HS-27A (cell line): ENCODE results near the gene AQP3.
"Not testable (repeated sequence)": the region's sequence is repeated elsewhere in the genome, so short reads cannot be mapped to it uniquely, and the experiment has no call there.

Experiments
- DNase-seq: peaks from one replicate; pipeline ENCODE4 v3.0.0-alpha.2; 2012; ENCODE audit warnings: low read depth, missing footprints

Gene AQP3

GRCh38 chr9:33464045-33464636, 16.7 kb upstream of the AQP3 start:
- no peak for DNase-seq

DNA sequence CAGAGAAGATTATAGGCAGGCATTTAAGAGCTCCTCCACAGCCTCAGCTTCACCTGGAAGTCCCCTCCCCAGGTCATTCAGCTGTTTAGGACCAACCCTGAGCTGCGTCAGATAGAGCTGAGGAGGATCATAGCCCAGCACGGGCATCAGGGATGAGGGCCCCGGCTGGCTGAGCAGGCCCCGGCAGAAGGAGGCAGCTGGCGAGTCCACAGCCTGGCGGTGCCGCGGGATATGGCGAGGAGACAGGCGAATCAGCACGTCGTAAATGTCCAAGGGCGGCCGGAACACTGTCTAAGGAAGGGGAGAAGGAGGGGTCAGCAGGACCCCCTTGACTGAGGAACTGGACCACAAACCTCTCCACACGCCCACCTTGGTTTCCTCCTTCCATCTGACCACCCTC, 15.8 kb upstream of the AQP3 start:
- no peak for DNase-seq

DNA sequence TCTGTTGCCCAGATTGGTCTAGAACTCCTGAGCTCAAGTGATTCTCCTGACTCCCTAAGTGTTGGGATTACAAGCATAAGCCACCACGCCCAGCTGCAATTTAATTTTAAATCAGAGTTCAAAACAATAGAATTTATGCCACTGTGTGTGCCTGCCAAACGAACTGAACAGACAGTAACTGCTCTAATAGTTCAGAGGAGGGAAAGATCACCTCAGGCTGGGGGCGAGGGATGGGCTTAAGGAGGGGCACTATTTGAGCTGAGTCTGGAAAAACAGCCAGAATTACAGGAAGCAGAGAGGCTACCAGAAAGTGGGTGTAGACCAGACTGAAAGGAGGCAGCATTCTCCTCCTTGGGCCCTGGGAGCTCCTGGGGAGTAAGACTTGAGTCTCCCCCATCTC, 14.1 kb upstream of the AQP3 start:
- DNase-seq = no peak

- no peak for DNase-seq
These were observed 13.5 kb upstream of the AQP3 start for GRCh38 chr9:33460854-33461253.

DNA sequence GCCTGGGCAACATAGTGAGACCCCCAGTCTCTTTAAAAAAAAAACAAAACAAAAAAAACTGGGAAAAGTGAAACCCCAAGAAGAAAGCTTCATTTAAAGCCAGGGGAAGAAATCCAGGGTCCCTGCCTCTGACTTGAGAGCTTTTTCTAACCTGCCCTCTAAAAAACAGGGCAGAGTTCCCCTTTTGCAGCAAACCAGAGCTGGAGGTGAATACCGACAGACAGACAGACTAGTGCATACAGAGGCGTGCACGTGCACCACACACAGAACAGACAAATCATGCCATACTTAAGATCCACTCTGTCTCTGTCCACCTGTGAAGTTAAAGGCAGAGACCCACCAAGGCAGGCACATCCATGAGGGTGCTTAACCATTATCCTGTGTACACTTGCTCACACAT, 11.7 kb upstream of the AQP3 start:
- DNase-seq = no peak

DNA sequence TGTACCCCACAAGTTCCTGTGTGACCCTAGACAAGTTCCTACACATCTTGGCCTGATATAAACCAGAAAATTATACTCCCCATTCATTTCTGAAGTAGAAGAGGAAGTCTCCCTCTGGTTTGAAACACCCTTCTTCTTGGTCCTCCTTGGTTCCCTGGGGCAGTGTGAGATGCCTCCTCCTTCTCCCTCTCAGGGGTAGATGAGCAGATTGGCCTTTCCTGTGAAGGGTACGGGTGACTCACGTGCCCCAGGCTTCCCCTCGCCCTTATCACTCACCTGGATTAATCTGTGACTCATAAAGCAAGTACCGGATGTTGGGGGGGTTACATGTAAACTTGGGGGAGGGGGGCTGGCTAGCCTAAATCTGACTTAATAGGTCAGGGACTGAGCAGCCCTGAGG, 11.1 kb upstream of the AQP3 start:
- no peak for DNase-seq

DNA sequence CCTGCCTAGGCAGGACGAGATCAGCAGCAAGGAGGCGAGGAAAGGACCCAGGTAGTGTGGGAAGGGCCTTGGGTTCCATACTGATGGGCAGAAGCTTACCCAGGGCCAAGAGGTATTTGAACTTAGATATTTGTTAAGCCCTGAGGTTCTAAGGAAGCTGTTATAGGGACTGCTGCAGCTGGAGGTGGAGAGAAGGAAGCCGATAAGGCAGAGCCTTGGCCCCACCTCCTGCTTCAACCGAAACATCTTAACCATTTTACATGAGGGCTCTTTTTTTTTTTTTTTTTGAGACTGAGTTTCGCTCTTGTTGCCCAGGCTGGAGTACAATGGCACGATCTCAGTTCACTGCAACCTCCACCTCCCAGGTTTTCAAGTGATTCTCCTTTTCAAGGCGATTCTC, 8.6 kb upstream of the AQP3 start:
- no peak for DNase-seq

DNA sequence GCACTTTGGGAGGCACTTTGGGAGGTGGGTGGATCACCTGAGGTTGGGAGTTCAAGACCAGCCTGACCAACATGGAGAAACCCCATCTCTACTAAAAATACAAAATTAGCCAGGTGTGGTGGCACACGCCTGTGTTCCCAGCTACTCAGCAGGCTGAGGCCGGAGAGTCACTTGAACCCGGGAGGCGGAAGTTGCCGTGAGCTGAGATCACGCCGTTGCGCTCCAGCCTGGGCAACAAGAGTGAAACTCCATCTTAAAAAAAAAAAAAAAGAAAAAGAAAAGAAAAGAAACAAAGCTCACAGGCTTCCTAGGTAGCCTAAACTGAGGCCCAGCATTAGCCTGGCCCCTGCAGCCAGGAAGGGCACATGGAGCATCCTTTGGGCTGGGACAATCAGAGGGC, 8.1 kb upstream of the AQP3 start:
- DNase-seq = not testable (repeated sequence)

GRCh38 chr9:33454661-33455026, 7.3 kb upstream of the AQP3 start:
- not testable (repeated sequence) for DNase-seq

DNA sequence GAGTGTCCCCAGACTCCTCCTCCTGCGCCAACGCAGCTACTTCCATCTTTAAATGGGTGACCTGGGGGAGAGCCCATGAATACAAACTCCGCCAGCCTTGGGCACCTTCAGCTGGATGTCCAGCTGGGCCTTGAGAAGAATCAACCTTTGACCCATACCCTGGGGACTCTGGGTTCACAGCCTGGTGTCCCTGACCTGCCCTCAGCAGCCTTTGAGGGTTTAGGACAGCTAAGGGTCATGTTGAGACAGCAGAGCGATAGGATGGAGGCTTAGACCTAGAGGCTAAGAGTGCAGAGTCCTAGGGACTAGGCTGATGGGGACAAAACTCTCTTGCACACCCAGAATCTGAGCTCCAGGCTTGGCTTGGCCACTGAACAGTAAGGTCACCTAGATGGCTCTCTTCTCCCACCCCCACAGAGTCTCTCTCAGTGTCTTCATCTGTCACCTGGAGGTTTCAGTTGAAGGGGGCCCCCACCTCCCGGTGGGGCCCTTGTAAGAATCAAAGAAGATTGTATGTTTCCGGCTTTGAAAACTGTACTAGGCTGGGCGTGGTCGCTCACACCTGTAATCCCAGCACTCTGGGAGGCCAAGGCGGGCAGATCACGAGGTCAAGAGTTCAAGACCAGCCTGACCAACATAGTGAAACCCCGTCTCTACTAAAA, 6.7 kb upstream of the AQP3 start:
- no peak for DNase-seq

DNA sequence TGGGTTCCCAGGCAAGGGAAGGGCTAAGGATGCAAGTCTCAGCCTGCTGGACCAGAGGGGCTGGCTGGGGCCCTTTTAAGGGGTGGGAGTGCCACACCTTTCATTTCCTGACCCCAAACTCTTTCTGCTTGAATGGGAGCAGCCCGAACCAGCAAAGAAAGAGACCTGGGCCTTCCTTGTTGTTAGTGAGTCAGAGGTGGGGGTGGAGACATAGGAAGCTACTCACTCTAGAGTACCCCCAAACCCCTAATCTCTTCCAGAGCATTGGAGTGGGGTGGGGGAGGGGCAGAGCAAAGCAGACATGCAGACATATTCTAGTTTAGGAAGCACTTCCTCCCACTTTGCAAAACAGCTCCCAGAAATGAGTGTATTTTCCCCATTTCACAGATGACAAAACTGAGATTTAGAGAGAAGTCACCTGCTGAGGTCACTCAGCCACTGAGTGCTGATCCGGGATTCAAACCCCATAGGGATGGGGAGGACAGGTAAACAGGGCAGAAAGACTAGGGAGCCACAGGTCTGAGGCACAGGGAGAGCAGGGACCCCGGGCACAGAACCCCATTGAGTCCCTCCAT, 6.0 kb upstream of the AQP3 start:
- no peak for DNase-seq

DNA sequence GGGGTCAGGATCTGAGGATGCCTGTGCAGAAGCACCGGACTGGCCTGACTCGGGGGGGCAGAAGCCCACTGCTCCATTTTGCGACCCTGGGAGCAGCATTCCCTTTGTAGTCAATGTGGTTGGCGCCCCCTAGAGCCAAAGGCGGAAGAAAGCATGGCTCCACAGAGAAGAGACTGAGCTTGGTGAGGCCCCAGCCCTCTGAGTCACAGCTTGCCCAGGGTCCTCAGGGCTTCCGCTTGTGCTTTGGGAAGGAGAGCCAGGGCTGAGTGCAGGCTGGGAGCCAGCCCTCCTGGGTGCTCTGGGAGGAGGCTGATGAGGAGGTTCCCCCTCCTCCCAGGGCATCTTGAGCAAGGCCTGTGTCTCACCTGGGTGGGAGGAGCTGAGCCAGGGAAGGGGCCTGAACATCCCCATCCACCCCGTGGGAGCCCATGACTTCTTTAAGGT, 5.5 kb upstream of the AQP3 start:
- peak; percentile 83 for DNase-seq

DNA sequence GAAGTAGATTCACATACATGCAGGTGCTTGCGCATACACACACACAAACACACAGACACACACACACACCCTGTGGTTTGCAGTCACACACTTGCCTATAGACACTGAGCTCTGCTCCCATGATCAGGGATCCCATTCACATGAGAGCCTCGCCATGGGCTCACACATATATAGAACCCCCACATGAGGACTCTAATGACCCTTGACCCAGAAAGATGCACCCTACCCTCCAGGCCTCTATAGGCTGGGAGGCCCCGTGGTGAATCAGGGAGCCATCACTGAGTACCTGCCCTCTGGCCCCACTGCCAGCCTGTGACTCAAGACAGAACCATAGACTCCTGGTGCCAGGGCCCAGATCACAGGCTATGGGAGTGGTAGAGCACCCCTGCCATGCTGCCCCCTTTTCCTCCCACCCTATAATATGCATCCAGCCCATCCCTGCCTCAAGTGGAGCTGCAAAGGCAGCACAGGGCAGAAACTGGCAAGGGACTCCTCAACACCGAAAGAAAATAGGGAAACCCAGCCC, 3.3 kb upstream of the AQP3 start:
- no peak for DNase-seq

- DNase-seq = no peak
These were observed 2.3 kb upstream of the AQP3 start for GRCh38 chr9:33449715-33450114.

DNA sequence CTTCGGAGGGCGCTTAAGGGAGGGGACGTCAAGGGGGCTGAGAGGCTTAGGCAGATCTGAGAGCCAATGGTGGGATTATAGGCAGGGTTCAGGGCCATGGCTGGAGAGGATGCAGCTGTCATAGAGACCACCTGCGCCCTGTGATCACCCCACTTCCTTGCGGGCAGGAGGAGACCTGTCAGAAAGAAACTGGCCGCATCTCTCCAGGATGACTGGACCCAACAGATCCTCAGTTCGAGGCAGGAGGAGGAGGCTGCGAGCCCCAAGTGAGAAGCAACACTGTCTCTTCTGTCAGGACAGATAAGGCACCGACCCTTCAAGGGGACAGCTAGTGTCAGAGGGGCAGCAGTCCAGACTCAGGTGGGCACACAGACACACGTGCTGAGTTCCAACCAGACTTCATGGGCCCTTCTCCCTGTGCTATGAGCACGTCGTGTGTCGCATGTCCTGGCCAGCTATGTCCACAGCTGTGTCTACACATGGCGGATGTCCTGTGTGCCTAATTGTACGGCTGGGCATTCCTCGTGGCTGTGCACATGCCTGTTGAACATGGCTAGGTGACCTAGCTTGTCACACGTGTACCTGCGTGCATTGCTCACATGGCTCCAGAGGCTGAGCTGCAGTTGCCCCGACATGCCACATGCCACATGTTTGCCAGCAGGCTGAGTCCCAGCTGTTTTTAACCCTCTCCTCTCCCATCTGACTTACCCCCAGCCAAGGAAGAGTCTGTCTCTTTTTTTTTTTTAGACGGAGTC, 583 bp upstream of the AQP3 start:
- no peak for DNase-seq

DNA sequence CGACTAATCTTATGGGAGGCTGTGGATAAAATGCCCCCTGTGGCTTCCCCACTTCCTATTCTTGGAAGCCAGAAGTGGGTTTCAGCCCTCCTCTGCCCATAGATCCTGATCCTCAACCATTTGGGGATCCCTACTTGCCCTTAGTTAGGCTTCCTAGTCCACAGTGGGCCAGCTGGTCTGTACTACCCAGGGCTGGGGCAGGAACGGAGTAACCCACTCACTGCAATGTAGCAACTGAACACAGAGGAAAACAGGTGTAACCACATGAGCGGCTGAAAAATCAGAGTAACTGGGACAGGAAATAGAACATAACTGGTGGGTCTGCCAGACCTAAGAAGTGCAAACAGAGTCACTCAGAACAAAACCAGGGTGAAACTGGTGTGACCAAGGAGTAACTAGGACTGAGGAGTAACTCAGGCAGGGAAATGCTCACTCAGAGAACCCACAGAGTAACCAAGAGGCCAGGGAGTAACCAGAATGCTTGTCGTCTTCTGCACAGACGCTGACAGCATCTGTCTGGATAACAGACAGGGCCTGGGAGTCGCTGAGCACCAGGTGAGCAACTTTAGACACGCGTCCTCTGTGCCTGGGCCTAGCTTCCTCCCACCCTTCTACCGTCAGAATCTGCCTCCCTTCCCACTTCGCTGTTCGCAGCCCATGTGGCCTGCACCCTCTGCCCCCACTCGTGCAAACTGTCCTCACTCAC, 1.0 kb downstream of the AQP3 start:
- no peak for DNase-seq

DNA sequence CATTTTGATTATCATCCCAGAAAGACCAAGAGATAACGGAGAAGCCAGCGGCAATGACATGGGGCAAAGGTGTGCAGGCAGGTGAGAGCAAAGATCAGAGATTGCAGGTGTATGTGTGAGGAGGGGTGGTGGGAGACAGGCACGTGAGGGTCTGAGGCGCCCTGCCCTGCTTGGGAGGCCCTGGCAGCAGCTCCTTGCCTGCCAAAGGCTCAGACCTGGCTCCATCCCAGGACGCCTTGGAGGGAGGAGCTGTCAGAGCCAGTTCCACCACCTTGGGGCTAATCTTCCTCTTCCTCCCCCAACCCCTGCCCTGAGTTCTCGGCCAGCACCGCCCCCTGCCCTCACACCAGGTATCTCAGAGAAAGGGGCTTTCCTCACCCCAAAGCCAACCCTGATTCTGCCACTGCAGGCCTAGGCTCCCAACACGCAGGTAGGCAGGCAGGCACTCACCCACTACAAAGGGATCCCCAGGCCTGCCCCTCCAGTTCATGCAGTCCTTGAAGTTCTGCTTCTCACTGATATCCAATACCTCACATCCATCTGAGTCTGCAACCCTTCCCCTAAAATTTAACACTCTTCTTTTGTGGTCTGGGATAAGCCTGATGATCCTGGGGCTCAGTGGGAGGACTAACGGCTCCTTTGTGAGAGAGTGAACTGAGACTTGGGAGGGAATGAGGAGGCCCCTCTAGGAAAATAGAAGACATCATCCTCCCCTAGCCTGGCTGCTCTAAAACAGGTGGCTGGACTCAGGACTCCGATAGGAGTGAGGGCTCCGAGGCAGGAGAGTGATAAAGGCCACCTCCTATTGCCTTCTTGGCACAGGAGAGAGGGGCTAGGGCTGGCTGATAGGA, 1.8 kb downstream of the AQP3 start:
- no peak for DNase-seq

GRCh38 chr9:33443464-33444154, 3.8 kb downstream of the AQP3 start:
- no peak for DNase-seq

GRCh38 chr9:33443047-33443446, 4.3 kb downstream of the AQP3 start:
- DNase-seq = no peak

DNA sequence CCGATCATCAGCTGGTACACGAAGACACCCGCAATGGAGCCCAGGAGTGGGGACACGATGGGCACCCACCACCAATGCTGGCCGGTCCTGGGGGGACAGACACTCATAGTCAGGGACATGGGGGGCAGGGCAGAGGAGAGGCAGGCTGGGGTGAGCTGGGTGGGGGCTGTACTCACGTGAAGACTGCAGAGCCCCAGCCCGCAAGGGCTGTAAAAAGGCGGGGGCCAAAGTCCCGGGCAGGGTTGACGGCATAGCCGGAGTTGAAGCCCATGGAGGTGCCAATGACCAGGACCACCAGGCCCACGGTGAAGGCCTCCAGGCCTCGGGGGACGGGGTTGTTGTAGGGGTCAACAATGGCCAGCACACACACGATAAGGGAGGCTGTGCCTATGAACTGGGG, 5.3 kb downstream of the AQP3 start:
- DNase-seq = no peak

GRCh38 chr9:33440609-33441008, 6.8 kb downstream of the AQP3 start:
- no peak for DNase-seq
